GM13976 (cell line): ENCODE measurements around the gene GRID1.

Experiments
- DNase-seq: peaks from one replicate; pipeline ENCODE4 v3.0.0; 2012; ENCODE audit warnings: low spot score
- in situ Hi-C: fragments of 300-500 bp; cut with MboI; formaldehyde crosslinking; loops from one replicate; pipeline ENCODE4 v1.12.0; 2022; ENCODE audit warnings: low sequenced_read_pairs, mixed read lengths, inconsistent platforms; ENCODE audit not compliant: unreplicated experiment
- TF ChIP-seq, protein P1 (sequence below): IDR thresholded peaks from 2 replicates; pipeline ENCODE4 v1.5.1; 2012; ENCODE audit warnings: borderline replicate concordance, mild to moderate bottlenecking; ENCODE audit not compliant: insufficient read depth; ENCODE audit errors: extremely low read depth, missing control alignments, control extremely low read depth

The GRID1 gene

DNA sequence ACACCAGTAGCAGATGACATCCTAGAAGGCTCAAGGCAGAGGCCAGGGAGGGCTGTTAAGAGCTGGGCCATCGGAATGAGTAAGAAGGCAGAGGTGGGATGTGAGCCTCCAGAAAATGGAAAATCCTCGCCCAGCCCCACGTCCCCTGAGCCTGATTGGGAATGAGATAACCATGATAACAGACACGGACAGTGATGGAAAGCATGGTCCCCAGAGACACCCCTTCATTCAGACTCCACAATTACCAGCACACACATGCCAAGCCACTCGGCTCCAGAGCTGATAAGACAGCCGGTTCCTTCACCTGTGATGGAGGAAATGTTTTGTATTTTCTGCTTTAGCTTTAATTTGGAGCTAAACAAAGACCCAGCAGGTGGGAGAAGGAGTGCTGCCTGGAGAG, 106.0 kb downstream of the GRID1 start:
- in situ Hi-C loops, result no loop called here
- TF ChIP-seq, protein P1, sequence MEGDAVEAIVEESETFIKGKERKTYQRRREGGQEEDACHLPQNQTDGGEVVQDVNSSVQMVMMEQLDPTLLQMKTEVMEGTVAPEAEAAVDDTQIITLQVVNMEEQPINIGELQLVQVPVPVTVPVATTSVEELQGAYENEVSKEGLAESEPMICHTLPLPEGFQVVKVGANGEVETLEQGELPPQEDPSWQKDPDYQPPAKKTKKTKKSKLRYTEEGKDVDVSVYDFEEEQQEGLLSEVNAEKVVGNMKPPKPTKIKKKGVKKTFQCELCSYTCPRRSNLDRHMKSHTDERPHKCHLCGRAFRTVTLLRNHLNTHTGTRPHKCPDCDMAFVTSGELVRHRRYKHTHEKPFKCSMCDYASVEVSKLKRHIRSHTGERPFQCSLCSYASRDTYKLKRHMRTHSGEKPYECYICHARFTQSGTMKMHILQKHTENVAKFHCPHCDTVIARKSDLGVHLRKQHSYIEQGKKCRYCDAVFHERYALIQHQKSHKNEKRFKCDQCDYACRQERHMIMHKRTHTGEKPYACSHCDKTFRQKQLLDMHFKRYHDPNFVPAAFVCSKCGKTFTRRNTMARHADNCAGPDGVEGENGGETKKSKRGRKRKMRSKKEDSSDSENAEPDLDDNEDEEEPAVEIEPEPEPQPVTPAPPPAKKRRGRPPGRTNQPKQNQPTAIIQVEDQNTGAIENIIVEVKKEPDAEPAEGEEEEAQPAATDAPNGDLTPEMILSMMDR, result no peak

DNA sequence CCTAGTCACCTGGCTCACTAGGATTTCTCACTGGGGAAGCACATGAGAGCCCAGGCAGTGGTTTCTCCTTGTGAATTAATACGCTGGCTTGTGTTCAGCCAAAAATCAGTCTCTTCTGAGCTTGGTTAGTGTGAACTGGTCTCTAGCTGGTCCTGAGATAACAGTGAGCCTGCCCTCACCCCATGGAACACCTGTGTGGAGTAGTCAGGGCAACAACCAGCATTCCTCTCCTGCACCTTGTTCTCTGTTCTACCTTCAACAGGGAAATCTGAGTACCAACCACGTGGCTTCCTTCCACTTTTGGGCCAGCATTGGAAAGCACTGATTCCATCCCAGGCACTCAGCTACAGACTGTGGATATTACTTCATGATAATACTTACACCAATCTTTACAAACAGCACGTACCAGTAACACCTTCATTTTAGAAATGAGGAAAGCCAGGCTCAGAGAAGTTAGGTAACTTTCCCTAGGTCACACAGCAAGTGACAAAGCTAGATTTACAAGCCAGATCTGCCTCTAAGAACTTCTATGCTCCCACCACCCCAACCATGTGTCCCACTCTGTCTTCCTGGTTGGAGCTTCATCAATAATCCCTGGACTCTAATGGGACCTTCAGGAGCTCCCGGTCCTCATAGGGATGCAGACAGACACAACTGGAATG, 106.6 kb downstream of the GRID1 start:
- TF ChIP-seq, protein P1, result no peak
- in situ Hi-C loops, result no loop called here
- no peak for DNase-seq

More for the DNA sequence above, 106.0 kb downstream of the GRID1 start:
- no peak for DNase-seq

DNA sequence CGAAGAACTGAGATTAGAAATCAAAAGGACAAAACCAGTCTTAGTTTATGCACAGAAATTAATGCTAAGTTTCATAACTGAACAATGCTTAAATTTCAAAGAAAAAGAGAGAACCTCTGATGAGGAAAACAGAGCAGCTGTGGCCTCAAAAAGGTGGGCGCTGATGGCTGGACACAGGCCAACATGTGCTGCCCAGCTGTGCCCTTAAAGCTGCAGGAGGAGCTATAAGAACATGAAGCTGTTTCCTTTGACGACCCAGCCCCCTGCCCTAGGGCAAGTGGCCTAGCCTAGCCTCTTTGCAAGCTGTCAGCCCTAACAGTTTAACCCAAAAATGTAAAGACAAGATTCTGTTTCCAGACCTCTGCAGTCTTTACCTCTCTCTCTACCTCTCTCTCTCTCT, 107.7 kb downstream of the GRID1 start:
- TF ChIP-seq, protein P1, result no peak
- in situ Hi-C loops, result no loop called here
- DNase-seq, result no peak

DNA sequence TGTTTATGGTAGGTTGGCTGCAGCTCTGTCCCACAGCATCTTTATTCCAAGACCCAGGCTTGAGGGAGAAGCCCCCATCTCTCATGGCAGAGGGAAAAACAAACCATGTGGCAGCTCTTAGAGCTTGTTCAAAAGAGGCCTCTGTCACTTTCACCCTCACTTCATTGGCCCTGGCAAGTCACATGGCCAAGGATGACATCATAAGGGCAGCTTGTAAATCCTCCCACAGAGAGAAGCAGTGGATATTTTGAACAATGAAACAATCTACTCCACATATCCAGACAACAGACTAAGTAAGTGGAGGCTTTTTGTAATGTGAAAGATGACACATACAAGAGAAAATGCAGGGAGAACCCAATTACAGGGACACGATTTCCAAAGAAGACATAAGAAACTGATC, 108.1 kb downstream of the GRID1 start:
- in situ Hi-C loops, result no loop called here
- TF ChIP-seq, protein P1, result no peak
- DNase-seq, result no peak

DNA sequence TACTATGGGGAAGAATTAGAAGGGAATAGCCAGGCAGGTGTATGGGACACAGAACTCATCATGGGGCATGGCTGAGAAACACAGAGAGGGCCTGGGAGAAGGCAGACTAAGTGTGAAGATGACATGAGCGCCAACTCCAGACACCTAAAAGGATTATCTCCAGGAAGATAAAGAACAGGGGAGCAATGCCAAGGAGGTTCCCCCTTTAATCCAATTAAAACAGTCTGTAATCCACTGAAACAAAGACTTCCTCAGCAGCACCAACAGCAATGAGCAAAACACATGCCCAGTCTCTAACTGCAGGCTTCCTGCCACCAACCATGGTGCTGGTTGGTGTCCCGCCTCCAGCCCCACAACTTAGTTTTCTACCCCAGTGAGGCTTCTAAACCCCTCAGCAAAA, 108.9 kb downstream of the GRID1 start:
- in situ Hi-C loops, result no loop called here
- DNase-seq, result no peak
- TF ChIP-seq, protein P1, result no peak

DNA sequence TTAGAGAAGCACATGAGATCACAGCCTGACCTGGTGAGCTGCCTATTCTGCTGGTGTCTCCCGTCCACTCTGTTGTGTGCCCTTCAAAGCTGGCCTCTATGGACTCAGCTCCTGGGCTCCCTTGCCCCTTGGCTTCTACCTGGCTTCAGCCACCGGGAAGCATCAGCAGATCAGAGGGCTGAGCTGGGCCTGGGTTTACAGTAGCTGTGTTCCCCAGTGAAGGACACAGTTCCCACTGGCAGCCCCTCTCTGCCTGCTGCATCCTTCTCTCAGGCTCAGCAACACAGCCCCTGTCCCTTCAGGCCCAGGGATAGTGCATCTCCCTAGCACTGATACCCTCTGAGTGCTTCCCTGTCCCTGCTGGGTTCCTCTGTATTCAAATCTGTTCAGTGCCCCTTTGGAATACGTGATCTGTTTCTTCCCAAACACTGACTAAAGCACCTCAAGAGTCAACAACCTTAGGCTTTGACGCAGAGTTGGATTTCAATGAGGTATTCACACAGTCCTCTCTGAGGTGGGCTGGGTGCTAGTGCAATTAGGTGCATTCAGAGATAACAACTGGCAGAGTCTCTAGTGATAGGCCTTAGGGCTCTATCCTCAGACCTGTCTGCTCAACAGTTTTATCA, 109.8 kb downstream of the GRID1 start:
- in situ Hi-C loops, result no loop called here
- TF ChIP-seq, protein P1, result no peak
- DNase-seq, result no peak
